Measurements from ENCODE around the gene ASCC3. TPM values are rescaled to one million over a fixed set of nuclear protein-coding genes. Genes with fewer than 3 reads are reported as not detected.

The ASCC3 gene
- total RNA-seq, 4 donors from 2014 or later = 18.1 to 26.3 (median 22.5) TPM

DNA sequence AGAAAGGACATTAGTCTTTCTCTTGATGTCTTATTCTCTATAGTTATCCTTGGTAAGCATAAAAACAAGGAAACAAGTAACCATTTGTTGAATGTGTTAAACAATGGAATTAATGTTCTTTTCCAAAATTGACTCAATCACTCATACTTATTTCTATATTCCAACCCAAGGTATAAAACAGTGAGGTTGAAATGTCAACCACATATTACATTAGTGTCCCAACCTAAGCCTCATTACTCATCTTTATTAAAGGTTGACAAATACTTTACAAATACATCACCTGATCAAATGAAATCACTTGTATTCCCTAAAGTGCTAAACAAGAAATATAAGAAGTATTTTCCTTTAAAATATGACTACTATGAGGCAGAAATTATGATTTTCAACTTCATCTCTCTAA, 100.5 kb downstream of the ASCC3 start:
- TF ChIP-seq, protein P1, sequence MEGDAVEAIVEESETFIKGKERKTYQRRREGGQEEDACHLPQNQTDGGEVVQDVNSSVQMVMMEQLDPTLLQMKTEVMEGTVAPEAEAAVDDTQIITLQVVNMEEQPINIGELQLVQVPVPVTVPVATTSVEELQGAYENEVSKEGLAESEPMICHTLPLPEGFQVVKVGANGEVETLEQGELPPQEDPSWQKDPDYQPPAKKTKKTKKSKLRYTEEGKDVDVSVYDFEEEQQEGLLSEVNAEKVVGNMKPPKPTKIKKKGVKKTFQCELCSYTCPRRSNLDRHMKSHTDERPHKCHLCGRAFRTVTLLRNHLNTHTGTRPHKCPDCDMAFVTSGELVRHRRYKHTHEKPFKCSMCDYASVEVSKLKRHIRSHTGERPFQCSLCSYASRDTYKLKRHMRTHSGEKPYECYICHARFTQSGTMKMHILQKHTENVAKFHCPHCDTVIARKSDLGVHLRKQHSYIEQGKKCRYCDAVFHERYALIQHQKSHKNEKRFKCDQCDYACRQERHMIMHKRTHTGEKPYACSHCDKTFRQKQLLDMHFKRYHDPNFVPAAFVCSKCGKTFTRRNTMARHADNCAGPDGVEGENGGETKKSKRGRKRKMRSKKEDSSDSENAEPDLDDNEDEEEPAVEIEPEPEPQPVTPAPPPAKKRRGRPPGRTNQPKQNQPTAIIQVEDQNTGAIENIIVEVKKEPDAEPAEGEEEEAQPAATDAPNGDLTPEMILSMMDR (IDR thresholded peaks at IDR 0.05; ENCODE audit: low read depth) = no peak

DNA sequence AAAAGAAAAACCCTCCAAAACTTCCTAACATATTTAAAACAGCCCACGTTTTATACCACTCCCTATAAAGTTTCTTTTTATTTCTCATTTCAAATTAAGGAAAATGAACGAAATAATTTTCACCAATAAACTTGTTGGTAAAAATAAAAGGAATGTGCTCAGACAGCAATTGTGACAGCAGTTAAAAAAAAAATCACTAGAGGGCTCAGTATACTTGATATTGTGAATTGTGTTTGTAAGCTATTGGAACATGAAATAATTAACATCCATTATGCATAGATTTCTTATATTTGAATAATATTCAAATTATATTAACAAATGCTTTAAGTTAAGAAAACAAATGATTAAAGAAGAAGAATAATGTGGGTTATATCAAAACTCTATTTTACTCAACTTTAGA, 105.5 kb downstream of the ASCC3 start:
- TF ChIP-seq, protein P1 (IDR thresholded peaks at IDR 0.05; ENCODE audit: low read depth) = no peak

DNA sequence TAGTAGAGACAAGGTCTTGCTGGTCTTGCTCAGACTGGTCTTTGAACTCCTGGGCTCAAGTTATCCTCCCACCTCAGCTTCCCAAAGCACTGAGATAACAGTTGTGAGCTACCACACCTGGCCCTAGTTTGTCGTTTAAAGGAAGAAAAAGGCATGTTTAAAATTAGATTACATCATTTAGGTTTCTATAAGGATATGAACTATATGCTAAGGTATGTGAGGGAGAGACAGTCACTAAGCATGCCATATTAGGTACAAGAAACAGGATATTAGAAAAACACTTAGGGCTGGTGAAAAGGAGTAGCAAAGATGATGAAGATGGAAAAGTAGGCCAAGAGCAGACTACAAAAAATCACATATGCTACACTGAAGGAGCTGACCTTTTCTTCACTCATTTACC, 106.4 kb downstream of the ASCC3 start:
- TF ChIP-seq, protein P1 (IDR thresholded peaks at IDR 0.05; ENCODE audit: low read depth) = no peak

DNA sequence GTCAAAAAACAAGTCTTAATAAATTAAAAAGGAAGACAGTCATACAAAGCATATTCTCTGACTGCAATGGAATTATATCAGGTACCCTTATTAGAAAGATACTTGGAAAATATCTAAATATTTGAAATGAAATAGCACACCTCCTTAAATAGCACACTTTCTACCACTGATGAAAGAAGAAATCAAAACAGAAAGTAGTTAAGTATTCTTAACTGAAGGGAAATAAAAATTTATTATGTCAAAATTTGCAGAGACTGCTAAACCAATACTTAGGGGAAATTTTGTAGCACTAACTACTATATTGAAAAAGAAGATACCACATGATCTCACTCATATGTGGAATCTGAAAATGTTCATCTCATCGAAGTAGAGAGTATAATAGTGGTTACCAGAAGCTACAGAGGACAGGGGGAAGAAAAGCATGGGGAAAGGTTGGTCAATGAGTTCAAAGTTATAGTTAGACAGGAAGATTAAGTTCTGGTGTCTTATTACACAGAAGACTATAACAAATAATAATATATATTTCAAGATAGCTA, 112.2 kb downstream of the ASCC3 start:
- TF ChIP-seq, protein P1 (IDR thresholded peaks at IDR 0.05; ENCODE audit: low read depth) = no peak

DNA sequence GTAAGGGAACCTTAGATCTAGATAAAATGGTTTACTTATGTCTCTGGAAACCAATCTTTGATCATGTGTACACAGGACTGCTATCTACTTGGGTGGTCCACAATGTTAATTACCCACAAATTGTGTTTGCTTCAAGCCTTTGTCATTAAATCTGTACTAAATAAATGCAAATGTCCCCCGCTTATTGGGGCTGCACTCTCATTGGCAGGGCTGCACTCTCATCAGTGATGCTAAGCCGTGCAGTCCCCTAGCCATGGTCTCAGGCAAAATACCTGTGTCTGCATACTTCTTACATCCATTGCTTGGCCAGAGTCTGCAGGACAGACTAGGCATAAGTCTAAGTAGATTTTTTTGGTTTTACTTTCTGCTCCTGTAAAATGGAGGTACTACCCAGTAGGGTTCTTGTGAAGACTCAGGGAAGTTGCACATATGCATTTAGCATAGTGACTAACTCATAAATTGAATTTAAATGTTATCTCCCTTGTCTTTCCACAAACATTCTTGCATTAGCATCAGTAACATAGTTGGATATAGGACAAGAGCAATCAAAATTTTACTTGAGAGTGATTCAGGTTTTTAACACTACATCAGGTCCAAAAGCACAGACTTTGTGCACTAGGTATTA, 117.4 kb downstream of the ASCC3 start:
- TF ChIP-seq, protein P1 (IDR thresholded peaks at IDR 0.05; ENCODE audit: low read depth) = no peak

DNA sequence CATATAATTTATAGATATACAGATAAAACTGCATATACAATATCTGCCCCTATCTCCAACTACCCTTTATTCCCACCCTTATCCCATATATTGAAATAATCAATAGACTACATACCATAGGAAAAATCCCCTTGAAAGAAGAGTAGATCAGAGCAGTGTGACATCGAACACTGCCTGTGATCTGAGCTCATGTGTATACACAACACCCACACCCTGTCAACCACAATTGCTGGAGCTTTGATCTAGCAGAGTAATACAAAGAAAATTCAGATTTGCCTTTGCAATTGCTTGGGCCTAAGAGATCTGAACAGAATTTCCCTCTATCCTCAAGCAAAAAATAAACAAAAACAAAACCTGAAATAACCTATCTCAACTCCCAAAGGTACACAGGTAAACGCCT, 119.3 kb downstream of the ASCC3 start:
- TF ChIP-seq, protein P1 (IDR thresholded peaks at IDR 0.05; ENCODE audit: low read depth) = no peak

DNA sequence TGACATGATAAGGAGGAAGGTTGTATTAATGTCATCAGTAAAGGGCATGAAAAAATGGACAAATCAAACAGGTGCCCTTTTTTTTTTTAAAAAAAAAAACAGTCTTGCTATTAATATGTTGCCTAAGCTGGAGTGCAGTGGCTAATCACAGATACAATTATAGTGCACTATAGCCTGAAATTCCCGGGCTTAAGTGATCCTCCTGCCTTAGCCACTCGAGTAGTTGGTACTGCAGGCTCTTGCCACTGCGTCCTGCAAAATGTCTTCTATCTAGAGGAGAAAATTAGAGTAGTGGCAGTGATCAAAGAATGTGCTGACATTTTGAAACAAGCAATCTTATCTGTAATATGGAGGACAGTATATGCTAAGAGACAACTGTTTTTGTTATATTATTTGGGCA, 127.7 kb downstream of the ASCC3 start:
- TF ChIP-seq, protein P1 (IDR thresholded peaks at IDR 0.05; ENCODE audit: low read depth) = no peak
